ENCODE results near the gene CACNA1C.

Gene CACNA1C

GRCh38 chr12:2053691-2054090 lies 904 bp downstream of the CACNA1C start:
- ATAC-seq (ENCODE audit: low read depth) (no peak), DNase-seq (ENCODE audit: low spot score) (no peak)
- TF ChIP-seq, protein P1, sequence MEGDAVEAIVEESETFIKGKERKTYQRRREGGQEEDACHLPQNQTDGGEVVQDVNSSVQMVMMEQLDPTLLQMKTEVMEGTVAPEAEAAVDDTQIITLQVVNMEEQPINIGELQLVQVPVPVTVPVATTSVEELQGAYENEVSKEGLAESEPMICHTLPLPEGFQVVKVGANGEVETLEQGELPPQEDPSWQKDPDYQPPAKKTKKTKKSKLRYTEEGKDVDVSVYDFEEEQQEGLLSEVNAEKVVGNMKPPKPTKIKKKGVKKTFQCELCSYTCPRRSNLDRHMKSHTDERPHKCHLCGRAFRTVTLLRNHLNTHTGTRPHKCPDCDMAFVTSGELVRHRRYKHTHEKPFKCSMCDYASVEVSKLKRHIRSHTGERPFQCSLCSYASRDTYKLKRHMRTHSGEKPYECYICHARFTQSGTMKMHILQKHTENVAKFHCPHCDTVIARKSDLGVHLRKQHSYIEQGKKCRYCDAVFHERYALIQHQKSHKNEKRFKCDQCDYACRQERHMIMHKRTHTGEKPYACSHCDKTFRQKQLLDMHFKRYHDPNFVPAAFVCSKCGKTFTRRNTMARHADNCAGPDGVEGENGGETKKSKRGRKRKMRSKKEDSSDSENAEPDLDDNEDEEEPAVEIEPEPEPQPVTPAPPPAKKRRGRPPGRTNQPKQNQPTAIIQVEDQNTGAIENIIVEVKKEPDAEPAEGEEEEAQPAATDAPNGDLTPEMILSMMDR (IDR thresholded peaks at IDR 0.05; ENCODE audit: poor library complexity, severe bottlenecking): no peak
- Histone ChIP-seq H3K27me3 (ENCODE audit: insufficient read depth, poor library complexity, severe bottlenecking) (peaks cover 93% of the 10 kb centered on the region), H3K27ac (ENCODE audit: poor library complexity, severe bottlenecking) (no peak overlapping the region), H3K36me3 (ENCODE audit: low read depth) (no peaks in the 10 kb centered on the region), H3K4me1 (ENCODE audit: insufficient read depth, poor library complexity, severe bottlenecking) (no peaks in the 10 kb centered on the region), H3K4me3 (ENCODE audit: severe bottlenecking) (no peak overlapping the region), H3K9me3 (ENCODE audit: severe bottlenecking) (no peaks in the 10 kb centered on the region)

DNA sequence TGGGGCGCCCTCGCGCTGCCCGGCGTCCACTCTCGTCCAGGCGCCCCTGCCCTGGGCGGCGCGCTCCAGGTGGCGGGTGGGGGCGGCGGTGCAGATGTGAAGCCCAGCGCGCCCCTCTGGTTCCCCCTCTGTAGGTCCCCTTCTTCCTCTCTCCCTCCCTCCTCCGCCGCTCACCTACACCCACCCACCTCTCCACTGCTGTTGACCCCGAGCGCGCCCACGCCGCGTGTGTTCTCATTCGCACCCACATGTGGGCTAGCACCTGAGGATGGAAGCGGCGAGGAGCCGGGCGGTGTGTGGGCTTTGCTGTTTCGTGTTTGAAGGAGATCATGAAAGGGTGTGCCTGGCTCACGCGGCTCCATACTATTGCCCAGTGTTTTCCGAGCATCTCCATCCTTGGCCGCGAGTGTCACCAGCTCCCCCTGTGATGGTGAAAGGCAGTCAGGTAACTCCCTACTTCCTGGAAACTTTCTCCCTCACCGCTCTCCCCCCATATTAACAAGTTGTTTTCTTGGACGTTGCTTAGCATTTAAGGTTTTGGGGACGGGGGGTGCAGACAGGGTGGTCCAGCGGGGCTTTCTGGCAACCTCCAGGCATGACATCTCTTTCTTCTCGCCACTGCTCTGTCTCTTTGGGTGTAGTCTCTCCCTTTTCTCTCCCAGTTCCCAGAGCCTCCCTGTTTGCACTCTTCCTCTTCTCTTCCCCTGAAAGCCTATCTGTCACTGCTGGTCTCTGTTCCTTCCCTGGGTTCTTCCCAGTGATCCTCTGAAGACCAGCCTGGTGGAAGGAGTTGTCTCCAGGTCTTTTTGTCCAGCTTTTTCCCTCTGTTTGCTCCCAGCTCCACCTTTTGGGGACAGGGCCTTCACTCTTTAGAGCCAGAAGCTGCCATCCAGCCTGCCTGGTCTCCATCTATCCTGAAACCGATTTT lies 1.6 kb downstream of the CACNA1C start:
- DNase-seq (ENCODE audit: low spot score) (no peak), ATAC-seq (ENCODE audit: low read depth) (no peak)
- no peaks in the 10 kb centered on the region for H3K4me1 ChIP-seq (ENCODE audit: insufficient read depth, poor library complexity, severe bottlenecking)
- TF ChIP-seq, protein P1 (IDR thresholded peaks at IDR 0.05; ENCODE audit: poor library complexity, severe bottlenecking): no peak
- peaks cover 93% of the 10 kb centered on the region for H3K27me3 ChIP-seq (ENCODE audit: insufficient read depth, poor library complexity, severe bottlenecking)
- H3K36me3 ChIP-seq (ENCODE audit: low read depth): no peaks in the 10 kb centered on the region
- H3K27ac ChIP-seq (ENCODE audit: poor library complexity, severe bottlenecking): no peak overlapping the region
- H3K9me3 ChIP-seq (ENCODE audit: severe bottlenecking): no peaks in the 10 kb centered on the region
- H3K4me3 ChIP-seq (ENCODE audit: severe bottlenecking): no peak overlapping the region

DNA sequence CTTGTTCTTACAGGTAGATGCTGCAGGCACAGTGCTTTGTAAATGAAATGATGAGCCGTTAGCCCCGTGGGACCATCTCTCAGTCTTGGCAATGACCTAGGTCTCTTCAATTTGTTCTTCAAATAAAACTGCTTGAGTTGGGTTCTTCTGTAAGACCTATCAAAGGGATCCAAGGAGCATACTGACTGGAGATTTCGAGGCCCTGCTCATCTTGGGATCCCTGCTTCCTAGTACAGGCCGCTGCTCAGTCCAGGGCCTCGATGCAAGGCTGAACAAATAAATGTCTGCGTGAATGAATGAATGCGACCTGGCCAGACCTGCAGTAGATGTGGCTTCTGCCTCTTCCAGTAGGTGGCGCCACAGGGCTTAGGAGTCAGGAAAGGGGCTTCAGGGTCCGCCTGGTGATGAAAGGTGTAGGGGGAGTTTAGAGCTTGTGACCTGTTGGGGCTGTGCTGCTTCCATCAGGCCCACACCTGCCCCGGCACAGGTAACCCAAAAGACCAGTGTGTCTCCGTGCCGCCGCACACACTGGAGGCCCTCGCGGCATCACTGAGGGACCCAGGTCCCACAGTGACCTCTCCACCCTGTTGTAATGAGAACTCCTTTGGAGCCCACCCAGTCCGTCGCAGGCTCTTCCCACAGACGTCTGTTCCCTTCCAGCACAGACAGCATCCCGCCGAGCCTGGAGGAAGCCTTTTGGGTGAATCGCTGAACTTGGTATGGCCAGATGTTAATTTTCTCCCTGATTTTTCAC lies 4.4 kb downstream of the CACNA1C start:
- peaks cover 91% of the 10 kb centered on the region for H3K27me3 ChIP-seq (ENCODE audit: insufficient read depth, poor library complexity, severe bottlenecking)
- DNase-seq (ENCODE audit: low spot score): no peak
- no peak for ATAC-seq (ENCODE audit: low read depth)
- no peaks in the 10 kb centered on the region for H3K9me3 ChIP-seq (ENCODE audit: severe bottlenecking)
- H3K27ac ChIP-seq (ENCODE audit: poor library complexity, severe bottlenecking): no peak overlapping the region
- H3K4me3 ChIP-seq (ENCODE audit: severe bottlenecking): no peak overlapping the region
- H3K4me1 ChIP-seq (ENCODE audit: insufficient read depth, poor library complexity, severe bottlenecking): no peaks in the 10 kb centered on the region
- TF ChIP-seq, protein P1 (IDR thresholded peaks at IDR 0.05; ENCODE audit: poor library complexity, severe bottlenecking): peak; percentile 36
- no peaks in the 10 kb centered on the region for H3K36me3 ChIP-seq (ENCODE audit: low read depth)

DNA sequence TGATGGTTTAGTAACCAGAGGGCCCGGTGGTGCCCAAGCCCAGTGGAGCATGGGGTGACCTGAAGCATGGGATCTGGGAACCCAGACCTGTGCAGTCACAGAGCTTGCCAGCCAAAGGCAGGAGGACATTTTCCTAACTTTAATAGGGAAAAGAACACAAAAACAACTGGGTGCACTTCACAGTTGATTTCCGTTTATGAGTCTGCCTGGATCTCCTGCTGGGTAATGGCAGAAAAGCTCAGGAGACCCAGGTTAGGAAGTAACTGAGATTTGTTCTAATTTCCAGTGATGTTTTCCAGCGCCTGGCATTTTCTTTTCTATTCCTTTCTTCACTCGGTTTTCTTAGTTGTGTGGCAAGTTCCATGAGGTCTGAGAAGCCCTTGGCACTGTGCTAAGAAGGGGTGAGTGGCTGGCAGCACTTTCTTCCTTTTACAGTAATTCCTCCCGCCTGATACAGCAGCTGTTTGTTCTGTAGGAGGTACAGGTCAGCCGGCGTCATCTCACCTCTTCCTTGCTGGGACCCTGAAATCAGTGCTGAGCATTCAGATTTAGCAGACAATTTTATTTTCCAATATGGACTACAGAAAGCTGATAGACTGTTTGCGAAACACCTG lies 5.1 kb downstream of the CACNA1C start:
- peaks cover 89% of the 10 kb centered on the region for H3K27me3 ChIP-seq (ENCODE audit: insufficient read depth, poor library complexity, severe bottlenecking)
- no peak overlapping the region for H3K27ac ChIP-seq (ENCODE audit: poor library complexity, severe bottlenecking)
- TF ChIP-seq, protein P1 (IDR thresholded peaks at IDR 0.05; ENCODE audit: poor library complexity, severe bottlenecking): no peak
- H3K36me3 ChIP-seq (ENCODE audit: low read depth): no peaks in the 10 kb centered on the region
- no peaks in the 10 kb centered on the region for H3K9me3 ChIP-seq (ENCODE audit: severe bottlenecking)
- no peak for ATAC-seq (ENCODE audit: low read depth)
- no peak overlapping the region for H3K4me3 ChIP-seq (ENCODE audit: severe bottlenecking)
- H3K4me1 ChIP-seq (ENCODE audit: insufficient read depth, poor library complexity, severe bottlenecking): no peaks in the 10 kb centered on the region
- no peak for DNase-seq (ENCODE audit: low spot score)

Data from RWPE2 (cell line).